ENCODE data around the gene NANS. TPM values are rescaled to one million over a fixed set of nuclear protein-coding genes. Genes with fewer than 3 reads are reported as not detected.

Gene NANS
- polyA plus RNA-seq, 3 donors: 41.3 to 109 (median 95.9) TPM

- Mint-ChIP-seq H3K4me3 (no peak overlapping the region), H3K9me3 (no peaks in the 10 kb centered on the region), H3K4me1 (peaks cover 11% of the 10 kb centered on the region), H3K27ac (peak overlapping the region in 2 of 7 donors; percentile 1 to 28), H3K36me3 (peaks cover 50 to 53% of the 10 kb centered on the region in 2 donors), H3K27me3 (ENCODE audit: low read depth in 3 of 3) (no peaks in the 10 kb centered on the region)
- Histone ChIP-seq H3K9ac (ENCODE audit: insufficient read depth, low read length, poor library complexity, severe bottlenecking) (no peak overlapping the region), H2AFZ (ENCODE audit: insufficient read depth, low read depth, low read length, poor library complexity, severe bottlenecking) (no peak overlapping the region), H3K4me3 (replicated peaks in 1 of 3; ENCODE audit: low read depth in 2 of 3, low read length in 3 of 3) (no peak overlapping the region), H4K20me1 (ENCODE audit: insufficient read depth, low read length) (no peaks in the 10 kb centered on the region), H3K4me1 (ENCODE audit: control insufficient read depth in 1 of 2, insufficient read depth in 2 of 2, low read length in 2 of 2) (peaks cover 0 to 6% of the 10 kb centered on the region in 2 donors), H3K36me3 (replicated peaks in 1 of 2; ENCODE audit: control insufficient read depth in 1 of 2, insufficient read depth in 2 of 2, low read length in 2 of 2) (peaks cover 38 to 68% of the 10 kb centered on the region in 2 donors), H3K27ac (ENCODE audit: low read depth in 1 of 2, low read length in 2 of 2) (peak overlapping the region in 1 of 2 donors; percentile 27), H3K9me3 (replicated peaks in 1 of 2; ENCODE audit: control insufficient read depth in 1 of 2, insufficient read depth in 1 of 2, low read length in 2 of 2) (no peaks in the 10 kb centered on the region), H3K4me2 (replicated peaks; ENCODE audit: extremely low read depth, low read length, poor library complexity, severe bottlenecking) (no peak overlapping the region), H3K79me2 (ENCODE audit: insufficient read depth, low read length) (no peaks in the 10 kb centered on the region), H3K27me3 (ENCODE audit: control insufficient read depth in 2 of 2, insufficient read depth in 2 of 2, low read length in 2 of 2) (no peaks in the 10 kb centered on the region)
- 92% methylated on average over 7 of the region's 8 CpGs for WGBS (ENCODE audit: insufficient coverage)
- TF ChIP-seq CTCF (IDR thresholded peaks at IDR 0.05): no peak
- no peak for DNase-seq
- intact Hi-C loops (cut with micrococcal nuclease): loop anchor here in 1 of 2 donors (2.0 kb wide), 1 partner anchor 56 kb away; no protein-coding TSS in a partner anchor
These were observed 35.9 kb upstream of the NANS start for GRCh38 chr9:98020476-98021145.

- H3K36me3 Mint-ChIP-seq: peaks cover 44 to 49% of the 10 kb centered on the region in 2 donors
- Histone ChIP-seq H3K79me2 (ENCODE audit: insufficient read depth, low read length) (no peaks in the 10 kb centered on the region), H3K27ac (ENCODE audit: low read depth in 1 of 2, low read length in 2 of 2) (peak overlapping the region in 1 of 2 donors; percentile 36), H3K9ac (ENCODE audit: insufficient read depth, low read length, poor library complexity, severe bottlenecking) (no peak overlapping the region), H3K36me3 (replicated peaks in 1 of 2; ENCODE audit: control insufficient read depth in 1 of 2, insufficient read depth in 2 of 2, low read length in 2 of 2) (peaks cover 31 to 64% of the 10 kb centered on the region in 2 donors), H3K4me2 (replicated peaks; ENCODE audit: extremely low read depth, low read length, poor library complexity, severe bottlenecking) (no peak overlapping the region), H2AFZ (ENCODE audit: insufficient read depth, low read depth, low read length, poor library complexity, severe bottlenecking) (no peak overlapping the region), H3K4me1 (ENCODE audit: control insufficient read depth in 1 of 2, insufficient read depth in 2 of 2, low read length in 2 of 2) (peaks cover 0 to 6% of the 10 kb centered on the region in 2 donors), H3K27me3 (ENCODE audit: control insufficient read depth in 2 of 2, insufficient read depth in 2 of 2, low read length in 2 of 2) (no peaks in the 10 kb centered on the region), H4K20me1 (ENCODE audit: insufficient read depth, low read length) (no peaks in the 10 kb centered on the region), H3K9me3 (replicated peaks in 1 of 2; ENCODE audit: control insufficient read depth in 1 of 2, insufficient read depth in 1 of 2, low read length in 2 of 2) (no peaks in the 10 kb centered on the region), H3K4me3 (replicated peaks in 1 of 3; ENCODE audit: low read depth in 2 of 3, low read length in 3 of 3) (no peak overlapping the region)
- TF ChIP-seq CTCF (IDR thresholded peaks at IDR 0.05): no peak
- no peak for DNase-seq
- intact Hi-C loops (cut with micrococcal nuclease): loop anchor here in 1 of 2 donors (2.0 kb wide), 1 partner anchor 57 kb away; no protein-coding TSS in a partner anchor
- peaks cover 11% of the 10 kb centered on the region for H3K4me1 Mint-ChIP-seq
- H3K27ac Mint-ChIP-seq: peak overlapping the region in 4 of 7 donors; percentile 15 to 57 (median 34)
- no peaks in the 10 kb centered on the region for H3K27me3 Mint-ChIP-seq (ENCODE audit: low read depth in 3 of 3)
- H3K4me3 Mint-ChIP-seq: no peak overlapping the region
- H3K9me3 Mint-ChIP-seq: no peaks in the 10 kb centered on the region
- 91% methylated on average over 8 of the region's 8 CpGs for WGBS (ENCODE audit: insufficient coverage)
These were observed 35.1 kb upstream of the NANS start for GRCh38 chr9:98021306-98022040.

All from CD14-positive monocyte (primary cell).